ENCODE results near the gene VPS18.

The VPS18 gene

DNA sequence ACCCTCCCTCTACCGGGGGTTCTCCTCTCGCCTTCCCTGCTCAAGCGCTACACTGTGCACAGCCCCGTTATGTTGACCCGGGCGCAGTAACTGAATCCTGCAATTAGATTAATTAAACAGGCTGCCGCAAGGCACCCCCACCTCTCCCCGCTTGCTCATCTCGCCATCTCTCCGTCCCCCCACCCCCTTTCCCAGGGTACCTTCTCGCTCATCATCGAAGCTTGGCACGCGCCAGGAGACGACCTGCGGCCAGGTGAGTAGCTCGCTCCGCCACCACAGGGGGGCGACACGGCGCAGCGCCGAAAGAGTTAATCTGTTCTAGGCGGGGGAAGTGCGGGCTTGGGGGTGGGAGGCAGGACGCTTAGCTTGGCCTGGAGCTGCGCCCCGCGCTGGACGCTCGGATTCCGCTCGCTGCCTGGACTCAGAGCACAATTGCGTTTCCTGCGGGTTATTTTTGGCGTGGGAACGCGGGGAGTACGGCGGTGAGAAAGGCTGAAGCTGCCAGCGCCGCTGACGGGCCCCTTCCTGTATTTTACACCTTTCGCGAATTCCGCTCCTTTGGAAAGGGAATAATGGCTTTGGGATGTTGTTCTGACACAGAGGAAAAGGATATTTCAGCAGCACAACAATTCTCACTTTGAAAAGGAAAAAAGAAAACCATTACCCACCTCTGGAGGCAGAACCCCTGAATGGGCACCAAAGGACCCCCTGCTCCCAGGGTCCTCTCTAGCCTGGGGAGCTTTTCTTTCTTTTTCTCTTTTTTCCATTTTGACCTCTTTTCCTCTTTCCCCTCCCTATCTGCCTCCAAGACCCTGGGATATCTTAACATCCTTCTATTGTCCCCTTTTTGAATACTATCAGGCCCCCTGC lies 36.4 kb downstream of the VPS18 start:
- Histone ChIP-seq H3K4me3 (ENCODE audit: insufficient read depth, low read length, poor library complexity, severe bottlenecking) (peak overlapping the region; percentile 17), H3F3A (ENCODE audit: insufficient read depth) (no peaks in the 10 kb centered on the region), H3K27me3 (ENCODE audit: low read length) (no peaks in the 10 kb centered on the region), H4K20me1 (ENCODE audit: low read depth, low read length) (no peaks in the 10 kb centered on the region), H2AFZ (ENCODE audit: low read depth, low read length, severe bottlenecking) (no peak overlapping the region), H3K27ac (ENCODE audit: low read depth, low read length) (no peak overlapping the region), H3K36me3 (ENCODE audit: low read length) (no peaks in the 10 kb centered on the region), H3K9me2 (replicated peaks; ENCODE audit: insufficient read depth, low read length) (no peaks in the 10 kb centered on the region), H3K9ac (ENCODE audit: low read length) (no peak overlapping the region), H3K79me2 (ENCODE audit: insufficient read depth, low read length) (no peaks in the 10 kb centered on the region), H3K9me3 (ENCODE audit: insufficient read depth, low read length) (no peaks in the 10 kb centered on the region), H3K4me2 (ENCODE audit: low read depth, low read length, poor library complexity, severe bottlenecking) (peak overlapping the region; percentile 70)
- TF ChIP-seq, protein P1, sequence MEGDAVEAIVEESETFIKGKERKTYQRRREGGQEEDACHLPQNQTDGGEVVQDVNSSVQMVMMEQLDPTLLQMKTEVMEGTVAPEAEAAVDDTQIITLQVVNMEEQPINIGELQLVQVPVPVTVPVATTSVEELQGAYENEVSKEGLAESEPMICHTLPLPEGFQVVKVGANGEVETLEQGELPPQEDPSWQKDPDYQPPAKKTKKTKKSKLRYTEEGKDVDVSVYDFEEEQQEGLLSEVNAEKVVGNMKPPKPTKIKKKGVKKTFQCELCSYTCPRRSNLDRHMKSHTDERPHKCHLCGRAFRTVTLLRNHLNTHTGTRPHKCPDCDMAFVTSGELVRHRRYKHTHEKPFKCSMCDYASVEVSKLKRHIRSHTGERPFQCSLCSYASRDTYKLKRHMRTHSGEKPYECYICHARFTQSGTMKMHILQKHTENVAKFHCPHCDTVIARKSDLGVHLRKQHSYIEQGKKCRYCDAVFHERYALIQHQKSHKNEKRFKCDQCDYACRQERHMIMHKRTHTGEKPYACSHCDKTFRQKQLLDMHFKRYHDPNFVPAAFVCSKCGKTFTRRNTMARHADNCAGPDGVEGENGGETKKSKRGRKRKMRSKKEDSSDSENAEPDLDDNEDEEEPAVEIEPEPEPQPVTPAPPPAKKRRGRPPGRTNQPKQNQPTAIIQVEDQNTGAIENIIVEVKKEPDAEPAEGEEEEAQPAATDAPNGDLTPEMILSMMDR (IDR thresholded peaks at IDR 0.05; ENCODE audit: insufficient read depth, low read length, poor library complexity, severe bottlenecking): peak; percentile 89
- TF ChIP-seq EZH2phosphoT487 (conservative IDR thresholded peaks at IDR 0.05; ENCODE audit: low read length): no peak

DNA sequence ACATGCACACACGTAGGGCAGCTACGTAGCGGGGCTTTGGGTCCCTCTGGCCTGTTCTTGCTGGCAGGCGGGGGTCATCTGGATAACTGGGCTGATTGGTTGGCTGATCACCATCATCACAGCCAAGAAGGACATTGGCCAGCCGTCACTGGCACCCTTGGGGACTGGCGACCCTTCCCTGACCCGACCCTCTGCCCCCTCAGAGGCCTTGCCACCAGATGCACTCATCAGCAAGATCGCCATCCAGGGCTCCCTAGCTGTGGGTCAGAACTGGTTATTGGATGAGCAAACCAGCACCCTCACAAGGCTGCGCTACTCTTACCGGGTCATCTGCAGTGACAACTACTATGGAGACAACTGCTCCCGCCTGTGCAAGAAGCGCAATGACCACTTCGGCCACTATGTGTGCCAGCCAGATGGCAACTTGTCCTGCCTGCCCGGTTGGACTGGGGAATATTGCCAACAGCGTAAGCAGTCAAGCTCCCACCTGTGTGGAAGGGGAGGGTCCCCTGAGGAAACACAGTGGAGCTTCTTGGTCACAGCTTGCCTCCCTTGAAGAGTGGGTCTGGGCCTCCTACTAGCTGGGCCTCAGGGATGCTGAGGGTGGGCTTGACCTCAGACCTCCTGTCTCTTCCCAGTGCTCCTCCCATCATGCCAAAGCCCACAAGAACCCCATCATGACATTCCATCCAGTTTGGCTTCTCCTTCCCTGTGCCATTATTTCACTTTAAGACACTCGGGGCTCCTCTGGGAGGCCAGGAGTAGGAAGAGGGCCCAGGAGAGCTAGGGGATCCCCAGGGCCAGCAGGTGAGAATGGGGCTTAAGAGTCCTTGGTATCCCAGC lies 37.3 kb downstream of the VPS18 start:
- H3K27ac ChIP-seq (ENCODE audit: low read depth, low read length): no peak overlapping the region
- TF ChIP-seq, protein P1 (IDR thresholded peaks at IDR 0.05; ENCODE audit: insufficient read depth, low read length, poor library complexity, severe bottlenecking): no peak
- TF ChIP-seq EZH2phosphoT487 (conservative IDR thresholded peaks at IDR 0.05; ENCODE audit: low read length): no peak
- H3F3A ChIP-seq (ENCODE audit: insufficient read depth): no peaks in the 10 kb centered on the region
- H3K9me3 ChIP-seq (ENCODE audit: insufficient read depth, low read length): no peaks in the 10 kb centered on the region
- no peak overlapping the region for H3K9ac ChIP-seq (ENCODE audit: low read length)
- H3K9me2 ChIP-seq (replicated peaks; ENCODE audit: insufficient read depth, low read length): no peaks in the 10 kb centered on the region
- H2AFZ ChIP-seq (ENCODE audit: low read depth, low read length, severe bottlenecking): no peak overlapping the region
- no peaks in the 10 kb centered on the region for H3K79me2 ChIP-seq (ENCODE audit: insufficient read depth, low read length)
- H4K20me1 ChIP-seq (ENCODE audit: low read depth, low read length): no peaks in the 10 kb centered on the region
- no peaks in the 10 kb centered on the region for H3K36me3 ChIP-seq (ENCODE audit: low read length)
- no peak overlapping the region for H3K4me2 ChIP-seq (ENCODE audit: low read depth, low read length, poor library complexity, severe bottlenecking)
- H3K4me3 ChIP-seq (ENCODE audit: insufficient read depth, low read length, poor library complexity, severe bottlenecking): no peak overlapping the region
- H3K27me3 ChIP-seq (ENCODE audit: low read length): no peaks in the 10 kb centered on the region

DNA sequence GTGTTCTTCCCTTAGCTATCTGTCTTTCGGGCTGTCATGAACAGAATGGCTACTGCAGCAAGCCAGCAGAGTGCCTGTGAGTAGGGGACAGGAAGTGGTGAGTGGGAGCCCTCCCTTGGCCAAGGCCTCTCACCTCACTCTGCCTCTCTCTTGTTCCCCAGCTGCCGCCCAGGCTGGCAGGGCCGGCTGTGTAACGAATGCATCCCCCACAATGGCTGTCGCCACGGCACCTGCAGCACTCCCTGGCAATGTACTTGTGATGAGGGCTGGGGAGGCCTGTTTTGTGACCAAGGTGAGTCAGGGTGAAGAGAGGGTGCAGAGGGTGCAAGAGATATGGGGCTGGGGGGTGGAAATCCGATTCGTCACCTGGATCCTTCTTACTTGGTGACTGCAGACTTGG lies 37.9 kb downstream of the VPS18 start:
- H3K36me3 ChIP-seq (ENCODE audit: low read length): no peaks in the 10 kb centered on the region
- H3K27me3 ChIP-seq (ENCODE audit: low read length): no peaks in the 10 kb centered on the region
- no peaks in the 10 kb centered on the region for H3K9me2 ChIP-seq (replicated peaks; ENCODE audit: insufficient read depth, low read length)
- H3K79me2 ChIP-seq (ENCODE audit: insufficient read depth, low read length): no peaks in the 10 kb centered on the region
- no peaks in the 10 kb centered on the region for H3K9me3 ChIP-seq (ENCODE audit: insufficient read depth, low read length)
- H3K27ac ChIP-seq (ENCODE audit: low read depth, low read length): no peak overlapping the region
- H3K4me3 ChIP-seq (ENCODE audit: insufficient read depth, low read length, poor library complexity, severe bottlenecking): no peak overlapping the region
- no peak overlapping the region for H3K4me2 ChIP-seq (ENCODE audit: low read depth, low read length, poor library complexity, severe bottlenecking)
- no peak overlapping the region for H2AFZ ChIP-seq (ENCODE audit: low read depth, low read length, severe bottlenecking)
- H4K20me1 ChIP-seq (ENCODE audit: low read depth, low read length): no peaks in the 10 kb centered on the region
- no peak overlapping the region for H3K9ac ChIP-seq (ENCODE audit: low read length)
- TF ChIP-seq EZH2phosphoT487 (conservative IDR thresholded peaks at IDR 0.05; ENCODE audit: low read length): no peak
- TF ChIP-seq, protein P1 (IDR thresholded peaks at IDR 0.05; ENCODE audit: insufficient read depth, low read length, poor library complexity, severe bottlenecking): no peak
- no peaks in the 10 kb centered on the region for H3F3A ChIP-seq (ENCODE audit: insufficient read depth)
